Measurements from ENCODE around the gene CYB561D1. TPM values are rescaled to one million over a fixed set of nuclear protein-coding genes. Genes with fewer than 3 reads are reported as not detected.
A peak's percentile ranks its signal among the peaks of the same experiment; 100 is the strongest.

Gene CYB561D1
- total RNA-seq, 5 donors from 2014 or later (not counting 1 experiment from before 2014, with no cell fraction given), result 23.6 to 42.6 (median 39.5) TPM

DNA sequence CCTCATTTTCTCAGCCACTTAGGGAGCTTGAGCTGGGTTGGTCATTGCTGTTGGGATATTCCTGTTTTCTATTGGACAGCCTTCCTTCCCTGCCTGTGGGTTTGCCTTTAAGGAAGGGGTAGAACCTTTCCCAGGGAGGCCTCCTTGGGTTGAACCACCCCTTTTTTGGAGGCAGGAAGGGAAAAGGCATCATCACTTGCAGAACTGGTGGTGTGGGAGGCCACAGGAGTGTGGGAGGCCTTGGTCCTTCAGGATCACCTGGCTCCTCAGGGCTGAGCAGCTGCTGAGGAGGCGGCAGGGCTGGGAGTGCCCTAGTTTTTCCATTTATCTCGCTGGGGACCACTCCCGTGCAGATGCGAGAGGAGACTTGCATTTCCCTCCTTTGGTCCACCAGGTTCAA, 667 bp upstream of the CYB561D1 start:
- no peak for ATAC-seq (replicated peaks in 1 of 4)

DNA sequence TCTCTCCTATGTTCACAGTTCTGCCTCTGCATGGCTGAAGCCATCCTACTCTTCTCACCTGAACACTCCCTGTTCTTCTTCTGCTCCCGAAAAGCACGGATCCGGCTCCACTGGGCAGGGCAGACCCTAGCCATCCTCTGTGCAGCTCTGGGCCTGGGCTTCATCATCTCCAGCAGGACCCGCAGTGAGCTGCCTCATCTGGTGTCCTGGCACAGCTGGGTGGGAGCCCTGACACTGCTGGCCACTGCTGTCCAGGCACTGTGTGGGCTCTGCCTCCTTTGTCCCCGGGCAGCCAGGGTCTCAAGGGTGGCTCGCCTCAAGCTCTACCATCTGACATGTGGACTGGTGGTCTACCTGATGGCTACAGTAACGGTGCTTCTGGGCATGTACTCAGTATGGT, 1.8 kb downstream of the CYB561D1 start:
- H3K4me3 ChIP-seq (ENCODE audit: control insufficient read depth in 1 of 2, extremely low read depth in 1 of 2, low read length in 1 of 2), result no peak overlapping the region
- peaks cover 42 to 82% of the 10 kb centered on the region in 2 experiments for H3K4me1 ChIP-seq (ENCODE audit: control insufficient read depth in 1 of 2, extremely low read depth in 1 of 2, insufficient read depth in 2 of 2, low read length in 2 of 2)
- peaks cover 9% of the 10 kb centered on the region for H3K36me3 Mint-ChIP-seq
- ChIA-PET CTCF (interaction anchor here (1.0 to 17.4 kb wide), 4 partner anchors 9 to 45 kb away, joined by 3 to 375 read pairs (median 187); no protein-coding TSS in a partner anchor), POLR2A (no interaction called here)
- 94% methylated on average over 7 of the region's 7 CpGs for WGBS (ENCODE audit: insufficient coverage)
- no peak for DNase-seq
- no peaks in the 10 kb centered on the region for H3K9me3 Mint-ChIP-seq
- H3K9me3 ChIP-seq, result no peaks in the 10 kb centered on the region
- H3K27me3 ChIP-seq (replicated peaks in 1 of 2; ENCODE audit: control insufficient read depth in 2 of 2, extremely low read depth in 1 of 2, insufficient read depth in 2 of 2, low read length in 1 of 2), result no peaks in the 10 kb centered on the region
- no peak for ATAC-seq (replicated peaks in 1 of 4)
- H3K36me3 ChIP-seq (ENCODE audit: control insufficient read depth in 2 of 2, extremely low read depth in 1 of 2, insufficient read depth in 1 of 2, low read length in 1 of 2), result peaks cover 0 to 41% of the 10 kb centered on the region in 2 donors
- no peaks in the 10 kb centered on the region for H3K27me3 Mint-ChIP-seq
- H3K27ac Mint-ChIP-seq, result peak overlapping the region; percentile 79 to 97
- peak overlapping the region; percentile 90 to 96 (median 94) for H3K4me3 Mint-ChIP-seq
- H3K4me1 Mint-ChIP-seq, result peaks cover 61 to 72% (median 72%) of the 10 kb centered on the region in 3 donors
- no peak overlapping the region for H3K27ac ChIP-seq (ENCODE audit: low read length)

More for the DNA sequence above, 667 bp upstream of the CYB561D1 start:
- Mint-ChIP-seq H3K27me3 (no peaks in the 10 kb centered on the region), H3K4me3 (peak overlapping the region; percentile 90 to 96 (median 94)), H3K36me3 (peaks cover 18% of the 10 kb centered on the region), H3K9me3 (no peaks in the 10 kb centered on the region), H3K27ac (no peak overlapping the region), H3K4me1 (peaks cover 42 to 53% (median 53%) of the 10 kb centered on the region in 3 donors)
- H3K4me3 ChIP-seq (ENCODE audit: control insufficient read depth in 1 of 2, extremely low read depth in 1 of 2, low read length in 1 of 2), result no peak overlapping the region
- no peaks in the 10 kb centered on the region for H3K9me3 ChIP-seq
- POLR2A ChIA-PET, result no interaction called here
- DNase-seq, result no peak
- H3K27ac ChIP-seq (ENCODE audit: low read length), result no peak overlapping the region
- H3K36me3 ChIP-seq (ENCODE audit: control insufficient read depth in 2 of 2, extremely low read depth in 1 of 2, insufficient read depth in 1 of 2, low read length in 1 of 2), result peaks cover 7 to 49% of the 10 kb centered on the region in 2 donors
- peaks cover 20 to 61% of the 10 kb centered on the region in 2 experiments for H3K4me1 ChIP-seq (ENCODE audit: control insufficient read depth in 1 of 2, extremely low read depth in 1 of 2, insufficient read depth in 2 of 2, low read length in 2 of 2)
- CTCF ChIA-PET, result interaction anchor here (0.6 to 17.4 kb wide), 12 partner anchors 9 to 147 kb away, joined by 3 to 375 read pairs (median 7); partner anchors contain the start of genes ATXN7L2 (in 2 of the 2) and GNAI3 (in 1 of the 2)
- no peaks in the 10 kb centered on the region for H3K27me3 ChIP-seq (replicated peaks in 1 of 2; ENCODE audit: control insufficient read depth in 2 of 2, extremely low read depth in 1 of 2, insufficient read depth in 2 of 2, low read length in 1 of 2)
- 78% methylated on average over 4 of the region's 4 CpGs for whole genome bisulfite sequencing (ENCODE audit: insufficient coverage)

DNA sequence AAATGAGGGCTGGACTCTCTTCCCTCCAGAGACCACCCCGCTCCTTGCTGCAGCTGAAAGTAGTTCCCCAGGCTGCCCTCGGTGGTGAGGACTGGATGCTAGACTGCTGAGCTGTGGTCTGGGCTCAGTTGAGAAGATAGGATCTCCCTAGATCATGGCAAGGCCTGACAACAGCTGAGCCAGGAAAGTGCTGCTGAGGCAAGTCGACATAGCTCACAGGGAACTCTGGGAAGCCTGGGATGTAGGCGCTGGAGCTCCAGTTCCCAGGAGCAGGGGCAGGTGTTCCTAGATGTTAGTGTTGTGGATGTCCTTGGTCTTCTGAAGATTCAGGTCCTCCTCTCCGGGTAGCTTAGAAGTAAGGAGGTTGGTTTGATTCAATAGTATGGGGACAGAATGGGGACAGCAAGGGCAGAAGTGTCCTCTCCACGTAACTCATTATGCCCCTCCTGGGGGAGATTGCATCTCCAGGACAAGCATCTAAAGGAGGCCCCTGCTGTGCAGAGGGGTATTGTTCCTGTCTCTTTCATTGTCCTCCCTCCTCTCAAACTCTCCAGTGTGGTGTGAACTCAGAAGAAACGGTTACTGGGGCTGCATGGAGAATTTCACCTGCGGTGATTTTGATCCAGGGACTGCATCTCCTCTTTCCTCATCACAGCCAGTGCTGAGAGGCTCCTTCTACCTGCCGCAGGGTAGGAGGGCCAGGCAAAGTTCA, 3.7 kb downstream of the CYB561D1 start:
- Histone ChIP-seq H3K9me3 (no peaks in the 10 kb centered on the region), H3K27ac (ENCODE audit: low read length) (peak overlapping the region; percentile 33), H3K4me3 (ENCODE audit: control insufficient read depth in 1 of 2, extremely low read depth in 1 of 2, low read length in 1 of 2) (no peak overlapping the region), H3K36me3 (ENCODE audit: control insufficient read depth in 2 of 2, extremely low read depth in 1 of 2, insufficient read depth in 1 of 2, low read length in 1 of 2) (peaks cover 0 to 43% of the 10 kb centered on the region in 2 donors), H3K4me1 (ENCODE audit: control insufficient read depth in 1 of 2, extremely low read depth in 1 of 2, insufficient read depth in 2 of 2, low read length in 2 of 2) (peaks cover 57 to 93% of the 10 kb centered on the region in 2 experiments), H3K27me3 (replicated peaks in 1 of 2; ENCODE audit: control insufficient read depth in 2 of 2, extremely low read depth in 1 of 2, insufficient read depth in 2 of 2, low read length in 1 of 2) (no peaks in the 10 kb centered on the region)
- ChIA-PET POLR2A (interaction anchor here in 1 of 2 donors (0.6 kb wide), 1 partner anchor 52 kb away, joined by 3 read pairs; no protein-coding TSS in a partner anchor), CTCF (interaction anchor here (0.5 to 17.4 kb wide), 13 partner anchors 9 to 291 kb away, joined by 3 to 375 read pairs (median 3); partner anchors contain the start of gene ATXN7L2 (in 2 of the 2))
- DNase-seq (no peak), ATAC-seq (replicated peaks in 1 of 4) (no peak)
- peaks cover 78 to 88% (median 87%) of the 10 kb centered on the region in 3 donors for H3K4me1 Mint-ChIP-seq
- H3K27ac Mint-ChIP-seq, result peak overlapping the region; percentile 89 to 97
- H3K9me3 Mint-ChIP-seq, result no peaks in the 10 kb centered on the region
- H3K27me3 Mint-ChIP-seq, result no peaks in the 10 kb centered on the region
- peaks cover 9% of the 10 kb centered on the region for H3K36me3 Mint-ChIP-seq
- 50% methylated on average over 3 of the region's 9 CpGs for WGBS (ENCODE audit: insufficient coverage)
- peak overlapping the region in 2 of 3 donors; percentile 17 to 96 for H3K4me3 Mint-ChIP-seq

DNA sequence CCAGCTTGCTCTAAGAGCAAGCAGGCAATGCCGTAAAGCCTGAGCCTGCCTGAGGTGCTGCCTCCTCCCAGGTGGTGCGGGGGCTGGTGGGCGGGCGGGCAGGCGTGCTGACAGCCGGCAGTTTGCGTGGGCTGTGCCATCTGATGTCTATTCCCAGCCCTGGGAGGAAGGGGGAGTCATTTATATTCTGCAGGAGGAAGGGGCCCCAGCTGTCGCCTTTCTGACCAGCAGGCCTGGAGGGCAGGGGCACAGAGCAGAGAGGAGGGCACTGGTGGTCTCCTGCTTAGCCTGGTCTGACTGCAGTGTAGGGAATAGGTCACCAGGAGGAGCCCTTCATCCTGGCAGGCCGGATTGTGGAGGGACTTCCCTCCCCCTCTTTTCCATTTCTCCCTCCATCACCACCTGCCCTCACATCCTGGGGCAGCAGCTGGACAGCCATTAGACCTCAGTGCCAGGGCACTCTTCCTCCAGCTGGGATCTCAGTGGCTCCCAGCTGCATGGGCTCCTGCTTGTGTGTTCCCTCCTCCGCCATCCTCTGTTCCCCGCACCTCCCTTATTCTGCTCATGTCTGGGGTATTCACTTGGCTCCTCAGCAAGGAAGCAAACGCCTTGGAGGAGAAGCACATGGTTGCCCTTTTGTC, 4.4 kb downstream of the CYB561D1 start:
- 50% methylated on average over 11 of the region's 12 CpGs for WGBS (ENCODE audit: insufficient coverage)
- Mint-ChIP-seq H3K36me3 (peaks cover 9% of the 10 kb centered on the region), H3K4me1 (peaks cover 83 to 91% (median 91%) of the 10 kb centered on the region in 3 donors), H3K4me3 (peak overlapping the region in 1 of 3 donors; percentile 96), H3K27me3 (no peaks in the 10 kb centered on the region), H3K27ac (peak overlapping the region; percentile 89 to 97), H3K9me3 (no peaks in the 10 kb centered on the region)
- H3K36me3 ChIP-seq (ENCODE audit: control insufficient read depth in 2 of 2, extremely low read depth in 1 of 2, insufficient read depth in 1 of 2, low read length in 1 of 2), result peaks cover 0 to 43% of the 10 kb centered on the region in 2 donors
- peak overlapping the region in 1 of 2 donors; percentile 1 for H3K4me3 ChIP-seq (ENCODE audit: control insufficient read depth in 1 of 2, extremely low read depth in 1 of 2, low read length in 1 of 2)
- peaks cover 57 to 96% of the 10 kb centered on the region in 2 experiments for H3K4me1 ChIP-seq (ENCODE audit: control insufficient read depth in 1 of 2, extremely low read depth in 1 of 2, insufficient read depth in 2 of 2, low read length in 2 of 2)
- CTCF ChIA-PET, result interaction anchor here (0.7 to 17.4 kb wide), 12 partner anchors 12 to 239 kb away, joined by 3 to 375 read pairs (median 4); partner anchors contain the start of gene ATXN7L2 (in 1 of the 2)
- POLR2A ChIA-PET, result no interaction called here
- peak overlapping the region; percentile 81 for H3K27ac ChIP-seq (ENCODE audit: low read length)
- peak in 5 of 35 experiments; percentile 27 to 57 (median 45) for DNase-seq
- H3K27me3 ChIP-seq (replicated peaks in 1 of 2; ENCODE audit: control insufficient read depth in 2 of 2, extremely low read depth in 1 of 2, insufficient read depth in 2 of 2, low read length in 1 of 2), result no peaks in the 10 kb centered on the region
- ATAC-seq (replicated peaks in 1 of 4), result no peak
- no peaks in the 10 kb centered on the region for H3K9me3 ChIP-seq

DNA sequence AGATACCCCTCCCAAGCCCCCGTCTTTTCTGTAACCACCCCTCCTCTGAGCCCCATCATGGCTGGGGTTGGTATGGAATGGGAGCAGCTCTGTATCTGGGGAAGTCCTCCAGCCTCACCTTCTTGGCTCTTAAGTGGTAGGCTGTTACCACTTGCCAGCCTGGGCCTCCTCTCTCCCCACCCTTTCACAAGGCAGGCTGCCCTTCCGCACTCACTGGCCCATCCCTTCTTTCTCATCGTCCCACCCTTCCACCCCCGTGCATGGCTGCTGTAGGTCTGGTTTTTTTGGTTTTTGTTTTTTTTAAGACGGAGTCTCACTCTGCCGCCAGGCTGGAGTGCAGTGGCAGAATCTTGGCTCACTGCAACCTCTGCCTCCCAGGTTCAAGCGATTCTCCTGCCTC, 5.2 kb downstream of the CYB561D1 start:
- no peak overlapping the region for H3K4me3 ChIP-seq (ENCODE audit: control insufficient read depth in 1 of 2, extremely low read depth in 1 of 2, low read length in 1 of 2)
- peak overlapping the region; percentile 81 for H3K27ac ChIP-seq (ENCODE audit: low read length)
- ChIA-PET POLR2A (no interaction called here), CTCF (interaction anchor here (0.7 to 17.4 kb wide), 10 partner anchors 8 to 239 kb away, joined by 3 to 375 read pairs (median 4); no protein-coding TSS in a partner anchor)
- Mint-ChIP-seq H3K4me1 (peaks cover 90 to 93% (median 91%) of the 10 kb centered on the region in 3 donors), H3K27me3 (no peaks in the 10 kb centered on the region), H3K9me3 (no peaks in the 10 kb centered on the region), H3K4me3 (peak overlapping the region in 1 of 3 donors; percentile 96), H3K36me3 (peaks cover 9% of the 10 kb centered on the region), H3K27ac (peak overlapping the region; percentile 93 to 97)
- DNase-seq (no peak), ATAC-seq (replicated peaks in 1 of 4) (no peak)
- H3K27me3 ChIP-seq (replicated peaks in 1 of 2; ENCODE audit: control insufficient read depth in 2 of 2, extremely low read depth in 1 of 2, insufficient read depth in 2 of 2, low read length in 1 of 2), result no peaks in the 10 kb centered on the region
- H3K36me3 ChIP-seq (ENCODE audit: control insufficient read depth in 2 of 2, extremely low read depth in 1 of 2, insufficient read depth in 1 of 2, low read length in 1 of 2), result peaks cover 0 to 43% of the 10 kb centered on the region in 2 donors
- no peaks in the 10 kb centered on the region for H3K9me3 ChIP-seq
- no CpG with 5 or more reads among the region's 7 CpGs for whole genome bisulfite sequencing (ENCODE audit: insufficient coverage)
- H3K4me1 ChIP-seq (ENCODE audit: control insufficient read depth in 1 of 2, extremely low read depth in 1 of 2, insufficient read depth in 2 of 2, low read length in 2 of 2), result peaks cover 62 to 97% of the 10 kb centered on the region in 2 experiments

Data from T-cell (primary cell).